Pancreas (tissue), 10 donors: ENCODE results near the gene SLIT3. TPM values are rescaled to one million over a fixed set of nuclear protein-coding genes. Genes with fewer than 3 reads are reported as not detected.
"Not testable (repeated sequence)": the region's sequence is repeated elsewhere in the genome, so short reads cannot be mapped to it uniquely, and the experiment has no call there.

Source experiments
- ATAC-seq, 4 donors: fragments of 200-7000 bp; cut with Tn5 transposase; one replicate each; pipeline versions ENCODE4 v1.8.0 to v1.9.1; 2020; ENCODE audit warnings: mild to moderate bottlenecking in 4 of 4, moderate library complexity in 4 of 4
- DNase-seq, 6 donors: peaks; one replicate each; pipeline ENCODE4 v3.0.0-alpha.2; 2020
- FAIRE-seq: peaks from 2 replicates; lab custom pipeline; 2012; peaks lifted over from hg19 to GRCh38; lab: Jason Lieb, UNC
- H3K27ac ChIP-seq, 4 donors: fragments of 200-600 bp; sonication (generic); 1 replicate in 3 of 4; 2 replicates in 1 of 4; pipeline versions ENCODE4 v1.5.0 to v1.8.0; 2020
- H3K27me3 ChIP-seq, 4 donors: fragments of 200-600 bp; one replicate each; pipeline ENCODE4 v1.8.0; 2021
- H3K36me3 ChIP-seq, 3 donors: fragments of 200-600 bp; sonication (generic) in 1 of 3; one replicate each; pipeline versions ENCODE4 v1.5.0 to v1.8.0; 2020 to 2021
- H3K4me1 ChIP-seq, 3 donors: fragments of 200-600 bp; one replicate each; pipeline ENCODE4 v1.8.0; 2021
- H3K4me3 ChIP-seq, 4 donors: fragments of 200-600 bp; sonication (generic) in 2 of 4; one replicate each; pipeline versions ENCODE4 v1.5.0 to v1.8.0; 2020 to 2021
- H3K9me3 ChIP-seq, 4 donors: fragments of 200-600 bp; one replicate each; pipeline ENCODE4 v1.8.0; 2021
- WGBS, 2 donors: extraction: QIAGEN DNeasy Blood & Tissue Kit; methylation state at CpG; one replicate each; pipeline ENCODE4 v1.1.7; 2013; 5-methylcytosine and 5-hydroxymethylcytosine counted together
- intact Hi-C, 3 donors: fragments of 100-400 bp; cut with DNase I; formaldehyde crosslinking; loops; one replicate each; pipeline versions ENCODE4 v1.11.1 to v1.14.2; 2022
- polyA plus RNA-seq, 2 donors: library from polyadenylated mRNA; stranded (reverse); fragments of 200-250 nt; gene quantifications; one replicate each; pipeline ENCODE4 v1.2.3, GENCODE V29; 2013
- total RNA-seq, 6 donors: library from RNA; stranded (reverse); fragmentation: NEBNext Ultra II Directional in 4 of 6; extraction: Animal tissue kit (Norgen Biotek cat#: 25700) in 4 of 6; gene quantifications; one replicate each; pipeline versions ENCODE4 v1.2.1 to v1.2.4, GENCODE V29; 2021 to 2023
- TF ChIP-seq, protein P1 (sequence below), 4 donors: fragments of 200-600 bp; sonication (generic) in 3 of 4; IDR thresholded peaks; one replicate each; pipeline versions ENCODE4 v1.5.0 to v1.8.0; 2021; ENCODE audit warnings: antibody characterized with exemption in 4 of 4
- donor health status: healthy with polysubstance abuse.
- donor health status: DM: no; HTN: no; CAD: no; lungs with moderate emphysema.
- donor health status: DM: no; HTN: no; CAD: no.
- donor health status: control.
- donor health status: control.
- donor health status: Bipolar disorder and iron deficiency.
- donor health status: DM: yes; HTN: yes; CAD: no.
- donor health status: DM: no; HTN: no; CAD: no.
- donor health status: DM: no; HTN: no; CAD: no.
- donor health status: DM: yes; HTN: yes; CAD: no.

SLIT3 gene
- total and polyA plus RNA-seq, 8 donors = 1.1 to 11.4 (median 2.1) TPM

DNA sequence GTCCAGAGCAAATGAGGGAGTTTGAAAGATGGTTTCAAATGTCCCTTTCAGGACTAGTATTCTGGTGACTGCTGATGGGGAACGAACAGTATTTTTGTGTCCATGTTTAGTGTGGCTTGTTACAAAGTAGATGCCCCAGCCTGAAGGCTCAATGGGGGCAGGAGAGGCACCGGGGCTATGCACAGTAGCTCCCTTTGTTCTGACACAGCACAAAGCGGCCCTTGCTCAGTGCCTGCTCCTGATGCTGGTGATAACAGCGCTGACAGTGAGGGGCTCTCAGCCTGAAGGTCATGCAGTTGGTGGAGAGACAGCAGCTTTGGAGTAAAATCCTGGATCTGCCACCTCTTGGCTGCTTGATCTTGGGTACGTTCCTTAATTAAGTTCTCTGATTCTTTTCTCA is 188.9 kb downstream of the SLIT3 start:
- Histone ChIP-seq H3K4me3 (no peak overlapping the region), H3K4me1 (no peaks in the 10 kb centered on the region), H3K27me3 (no peaks in the 10 kb centered on the region), H3K9me3 (no peaks in the 10 kb centered on the region), H3K36me3 (no peaks in the 10 kb centered on the region), H3K27ac (no peak overlapping the region)
- intact Hi-C loops = no loop called here
- ATAC-seq = no peak
- TF ChIP-seq, protein P1, sequence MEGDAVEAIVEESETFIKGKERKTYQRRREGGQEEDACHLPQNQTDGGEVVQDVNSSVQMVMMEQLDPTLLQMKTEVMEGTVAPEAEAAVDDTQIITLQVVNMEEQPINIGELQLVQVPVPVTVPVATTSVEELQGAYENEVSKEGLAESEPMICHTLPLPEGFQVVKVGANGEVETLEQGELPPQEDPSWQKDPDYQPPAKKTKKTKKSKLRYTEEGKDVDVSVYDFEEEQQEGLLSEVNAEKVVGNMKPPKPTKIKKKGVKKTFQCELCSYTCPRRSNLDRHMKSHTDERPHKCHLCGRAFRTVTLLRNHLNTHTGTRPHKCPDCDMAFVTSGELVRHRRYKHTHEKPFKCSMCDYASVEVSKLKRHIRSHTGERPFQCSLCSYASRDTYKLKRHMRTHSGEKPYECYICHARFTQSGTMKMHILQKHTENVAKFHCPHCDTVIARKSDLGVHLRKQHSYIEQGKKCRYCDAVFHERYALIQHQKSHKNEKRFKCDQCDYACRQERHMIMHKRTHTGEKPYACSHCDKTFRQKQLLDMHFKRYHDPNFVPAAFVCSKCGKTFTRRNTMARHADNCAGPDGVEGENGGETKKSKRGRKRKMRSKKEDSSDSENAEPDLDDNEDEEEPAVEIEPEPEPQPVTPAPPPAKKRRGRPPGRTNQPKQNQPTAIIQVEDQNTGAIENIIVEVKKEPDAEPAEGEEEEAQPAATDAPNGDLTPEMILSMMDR (IDR thresholded peaks at IDR 0.05) = no peak
- 52 to 57% methylated on average over 5 of the region's 5 CpGs for WGBS, 2 donors
- FAIRE-seq = no peak
- no peak for DNase-seq

DNA sequence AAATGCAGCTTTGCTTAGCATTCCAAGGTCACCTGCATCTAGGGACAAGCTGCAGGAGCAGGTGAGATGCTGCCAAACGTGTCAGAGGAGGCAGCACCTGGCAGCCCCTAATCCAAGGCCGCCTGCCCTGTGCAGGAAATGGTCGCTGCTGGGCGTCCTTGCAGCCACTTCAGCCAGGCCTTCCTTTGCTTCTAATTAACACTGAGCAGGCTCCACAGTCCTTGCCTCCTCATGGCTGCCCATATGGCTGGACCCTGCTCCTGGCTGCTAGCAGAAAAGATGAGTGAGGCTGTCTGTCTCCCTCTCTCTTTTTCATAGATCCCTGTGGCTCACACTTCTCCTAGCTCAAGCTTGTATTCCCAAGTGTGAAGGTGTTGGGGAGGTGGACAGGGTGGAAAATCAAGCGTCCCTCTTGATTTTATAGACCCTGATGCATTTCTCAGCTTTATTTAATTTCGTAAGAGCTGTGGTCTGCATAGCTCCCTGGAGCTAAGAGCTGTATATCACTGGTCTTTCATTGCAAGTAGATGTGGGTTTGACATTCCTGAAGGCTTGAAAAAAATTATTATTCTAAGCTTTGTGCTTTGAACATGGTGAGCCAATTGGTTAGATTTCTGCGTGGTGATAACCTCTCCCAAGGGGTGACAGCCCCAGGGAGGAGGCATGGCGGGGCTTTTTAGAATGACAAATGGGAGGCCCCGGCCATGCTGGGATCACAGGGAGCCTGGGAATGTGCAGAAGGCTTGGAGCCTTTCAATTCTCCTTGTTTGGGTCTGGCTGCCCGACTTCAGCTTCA is 193.8 kb downstream of the SLIT3 start:
- TF ChIP-seq, protein P1 (IDR thresholded peaks at IDR 0.05) = no peak
- ATAC-seq (no peak), DNase-seq (no peak), FAIRE-seq (no peak)
- Histone ChIP-seq H3K27ac (no peak overlapping the region), H3K9me3 (no peaks in the 10 kb centered on the region), H3K4me1 (no peaks in the 10 kb centered on the region), H3K4me3 (no peak overlapping the region), H3K36me3 (no peaks in the 10 kb centered on the region), H3K27me3 (no peaks in the 10 kb centered on the region)
- 47 to 59% methylated on average over 10 of the region's 10 CpGs for WGBS, 2 donors
- intact Hi-C loops = no loop called here

DNA sequence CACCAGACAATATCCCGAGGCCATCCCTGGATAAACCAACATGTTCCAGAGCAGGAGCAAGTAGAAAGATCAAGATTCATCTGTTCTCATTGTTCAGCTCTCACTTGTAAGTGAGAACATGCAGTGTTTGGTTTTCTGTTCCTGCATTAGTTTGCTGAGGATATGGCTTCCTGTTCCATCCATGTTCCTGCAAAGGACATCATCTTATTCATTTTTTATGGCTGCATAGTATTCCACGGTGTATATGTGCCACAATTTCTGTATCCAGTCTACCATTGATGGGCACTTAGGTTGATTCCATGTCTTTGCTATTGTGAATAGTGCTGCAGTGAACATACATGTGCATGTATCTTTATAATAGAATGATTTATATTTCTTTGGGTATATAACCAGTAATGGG is 195.4 kb downstream of the SLIT3 start:
- H3K9me3 ChIP-seq, ATAC-seq, H3K27ac ChIP-seq, H3K4me1 ChIP-seq, DNase-seq, H3K27me3 ChIP-seq, H3K4me3 ChIP-seq, H3K36me3 ChIP-seq, intact Hi-C loops, FAIRE-seq: not testable (repeated sequence)
- WGBS, 2 donors = 65 to 81% methylated on average over 2 of the region's 2 CpGs

DNA sequence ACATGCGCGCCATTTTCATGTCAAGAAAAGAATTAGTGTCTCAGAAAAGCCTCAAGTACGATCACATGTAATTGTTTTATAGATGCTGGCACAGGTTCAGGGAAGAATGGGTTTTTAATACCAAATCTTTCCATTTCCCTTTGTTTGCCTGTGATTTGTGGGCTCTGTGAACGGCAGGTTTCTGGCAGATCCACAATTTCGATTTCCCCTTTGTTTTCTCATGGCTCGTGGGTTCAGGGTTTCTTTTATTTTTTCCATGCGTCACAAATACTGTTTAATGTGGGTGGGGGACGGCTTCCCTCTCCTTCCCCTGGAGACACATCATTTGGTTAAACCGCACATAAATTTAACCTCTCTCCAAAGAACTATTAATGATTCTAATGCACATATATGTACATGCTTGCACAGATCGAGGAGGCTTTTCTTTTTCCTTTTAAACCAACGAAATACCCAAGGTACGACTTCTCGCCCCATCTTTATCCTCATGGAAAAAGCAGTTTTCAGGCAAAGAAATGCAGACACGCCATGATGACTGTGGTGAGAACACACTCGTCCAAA is 195.9 kb downstream of the SLIT3 start:
- intact Hi-C loops = no loop called here
- 60 to 79% methylated on average over 15 of the region's 15 CpGs for WGBS, 2 donors
- H3K36me3 ChIP-seq = no peaks in the 10 kb centered on the region
- no peak overlapping the region for H3K27ac ChIP-seq
- H3K27me3 ChIP-seq = no peaks in the 10 kb centered on the region
- H3K4me1 ChIP-seq = no peaks in the 10 kb centered on the region
- H3K9me3 ChIP-seq = no peaks in the 10 kb centered on the region
- no peak for DNase-seq
- H3K4me3 ChIP-seq = no peak overlapping the region
- no peak for FAIRE-seq
- no peak for ATAC-seq
- TF ChIP-seq, protein P1 (IDR thresholded peaks at IDR 0.05) = no peak

DNA sequence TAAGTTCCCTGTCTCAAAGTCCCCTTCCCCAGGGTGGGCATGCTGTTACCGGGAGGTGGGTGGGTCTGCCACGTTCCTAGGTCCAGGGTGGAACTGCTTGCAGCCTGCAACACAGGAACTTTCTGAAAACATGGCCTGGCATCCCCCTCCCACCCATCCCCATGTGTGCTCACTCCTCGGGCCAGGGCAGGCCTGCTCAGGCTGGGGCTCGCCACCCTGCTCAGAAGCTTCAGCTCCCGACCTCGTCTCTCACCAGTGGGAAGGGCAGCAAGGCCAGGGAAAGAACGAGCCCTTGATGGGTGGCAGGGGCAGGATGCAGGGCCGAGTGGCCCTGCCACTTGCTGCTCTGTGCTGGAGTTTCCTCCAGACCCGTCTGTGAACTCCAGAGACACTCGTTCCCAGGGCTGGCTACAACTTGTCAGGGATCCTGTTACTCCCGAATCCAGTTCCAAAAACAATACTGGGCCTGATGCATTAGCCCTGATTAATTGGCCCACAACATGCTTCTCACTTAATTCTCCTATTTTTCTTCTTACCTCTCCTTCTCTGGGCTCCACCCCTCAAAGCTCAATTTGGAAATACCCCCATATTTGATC is 197.3 kb downstream of the SLIT3 start:
- 61 to 71% methylated on average over 11 of the region's 11 CpGs for WGBS, 2 donors
- H3K9me3 ChIP-seq = no peaks in the 10 kb centered on the region
- H3K36me3 ChIP-seq = no peaks in the 10 kb centered on the region
- no peak overlapping the region for H3K27ac ChIP-seq
- H3K27me3 ChIP-seq = no peaks in the 10 kb centered on the region
- no peak overlapping the region for H3K4me3 ChIP-seq
- TF ChIP-seq, protein P1 (IDR thresholded peaks at IDR 0.05) = no peak
- no peak for FAIRE-seq
- intact Hi-C loops = no loop called here
- DNase-seq = no peak
- H3K4me1 ChIP-seq = no peaks in the 10 kb centered on the region
- ATAC-seq = no peak
